Measurements from ENCODE around the gene EXOG.

EXOG gene

GRCh38 chr3:38496131-38496910 lies at the start of gene EXOG:
Gene EXOG, plus strand, starts transcription at chr3:38496340. Its CDS starts 28 bp downstream, at chr3:38496368.
- Histone ChIP-seq H3K79me2 (ENCODE audit: insufficient read depth, low read length) (0 out of 2 replicates have a peak, but pooled peaks cover 9% of the 10 kb centered on the region), H3K4me2 (ENCODE audit: low read length) (peak within 1 kb of the TSS; percentile 93), H3K9me2 (ENCODE audit: low read depth, low read length) (no peaks in the 10 kb centered on the region), H3K4me1 (ENCODE audit: insufficient read depth, low read length, severe bottlenecking) (peaks cover 20% of the 10 kb centered on the region), H3K36me3 (ENCODE audit: insufficient read depth, low read length) (peaks cover 38% of the 10 kb centered on the region; the same call in 1 of the 2 replicates), H3K4me3 (ENCODE audit: low read depth, low read length, poor library complexity, severe bottlenecking) (peak within 1 kb of the TSS; percentile 82), H4K20me1 (ENCODE audit: insufficient read depth, low read length) (no peaks in the 10 kb centered on the region), H3K9me3 (ENCODE audit: low read length) (no peaks in the 10 kb centered on the region), H2AFZ (ENCODE audit: low read length) (peak within 1 kb of the TSS; percentile 8), H3K27ac (ENCODE audit: low read depth, low read length, poor library complexity, severe bottlenecking) (peak within 1 kb of the TSS; percentile 46), H3F3A (ENCODE audit: insufficient read depth, low read length) (no peaks in the 10 kb centered on the region), H3K27me3 (ENCODE audit: insufficient read depth, low read length) (no peaks in the 10 kb centered on the region), H3K9ac (ENCODE audit: low read length) (peak within 1 kb of the TSS; percentile 83)
- no peak for TF ChIP-seq EZH2 (IDR thresholded peaks at IDR 0.05; ENCODE audit: borderline replicate concordance, low read length)
- peak; percentile 90 for TF ChIP-seq CTCF (IDR thresholded peaks at IDR 0.05; ENCODE audit: low read length)

- Histone ChIP-seq H3K27ac (ENCODE audit: low read depth, low read length, poor library complexity, severe bottlenecking) (no peak overlapping the region), H3K9me3 (ENCODE audit: low read length) (no peaks in the 10 kb centered on the region), H3K27me3 (ENCODE audit: insufficient read depth, low read length) (no peaks in the 10 kb centered on the region; the same call in 1 of the 2 replicates), H2AFZ (ENCODE audit: low read length) (no peak overlapping the region), H3K4me2 (ENCODE audit: low read length) (no peak overlapping the region), H3K9me2 (ENCODE audit: low read depth, low read length) (no peaks in the 10 kb centered on the region), H3K4me1 (ENCODE audit: insufficient read depth, low read length, severe bottlenecking) (no peaks in the 10 kb centered on the region), H3K4me3 (ENCODE audit: low read depth, low read length, poor library complexity, severe bottlenecking) (no peak overlapping the region), H3F3A (ENCODE audit: insufficient read depth, low read length) (no peaks in the 10 kb centered on the region), H4K20me1 (ENCODE audit: insufficient read depth, low read length) (no peaks in the 10 kb centered on the region), H3K79me2 (ENCODE audit: insufficient read depth, low read length) (no peaks in the 10 kb centered on the region), H3K36me3 (ENCODE audit: insufficient read depth, low read length) (no peaks in the 10 kb centered on the region), H3K9ac (ENCODE audit: low read length) (no peak overlapping the region)
- TF ChIP-seq CTCF (IDR thresholded peaks at IDR 0.05; ENCODE audit: low read length) = no peak
- no peak for TF ChIP-seq EZH2 (IDR thresholded peaks at IDR 0.05; ENCODE audit: borderline replicate concordance, low read length)
These were observed 49.3 kb upstream of the EXOG start for GRCh38 chr3:38446812-38447211.

GRCh38 chr3:38450853-38451252 lies 45.3 kb upstream of the EXOG start:
- no peaks in the 10 kb centered on the region for H3K9me3 ChIP-seq (ENCODE audit: low read length)
- H3K79me2 ChIP-seq (ENCODE audit: insufficient read depth, low read length) = no peaks in the 10 kb centered on the region
- no peak overlapping the region for H3K4me3 ChIP-seq (ENCODE audit: low read depth, low read length, poor library complexity, severe bottlenecking)
- no peaks in the 10 kb centered on the region; the same call in 1 of the 2 replicates for H3K27me3 ChIP-seq (ENCODE audit: insufficient read depth, low read length)
- no peaks in the 10 kb centered on the region for H3F3A ChIP-seq (ENCODE audit: insufficient read depth, low read length)
- TF ChIP-seq EZH2 (IDR thresholded peaks at IDR 0.05; ENCODE audit: borderline replicate concordance, low read length) (no peak), CTCF (IDR thresholded peaks at IDR 0.05; ENCODE audit: low read length) (no peak)
- H3K27ac ChIP-seq (ENCODE audit: low read depth, low read length, poor library complexity, severe bottlenecking) = no peak overlapping the region
- H4K20me1 ChIP-seq (ENCODE audit: insufficient read depth, low read length) = no peaks in the 10 kb centered on the region
- no peaks in the 10 kb centered on the region for H3K9me2 ChIP-seq (ENCODE audit: low read depth, low read length)
- no peaks in the 10 kb centered on the region for H3K36me3 ChIP-seq (ENCODE audit: insufficient read depth, low read length)
- no peak overlapping the region for H3K9ac ChIP-seq (ENCODE audit: low read length)
- no peak overlapping the region for H2AFZ ChIP-seq (ENCODE audit: low read length)
- H3K4me2 ChIP-seq (ENCODE audit: low read length) = no peak overlapping the region
- peaks cover 15% of the 10 kb centered on the region for H3K4me1 ChIP-seq (ENCODE audit: insufficient read depth, low read length, severe bottlenecking)

All from OCI-LY1 (cell line).